CD4-positive, alpha-beta T cell treated with Interleukin-17A for 1 hour (primary cell): ENCODE data around the gene GPAT3.
A peak's percentile ranks its signal among the peaks of the same experiment; 100 is the strongest.
"Not testable (repeated sequence)": the region's sequence is repeated elsewhere in the genome, so short reads cannot be mapped to it uniquely, and the experiment has no call there.

ENCODE experiments used
- DNase-seq: peaks from one replicate; pipeline ENCODE4 v3.0.0-alpha.2; 2020

The GPAT3 gene

GRCh38 chr4:83605744-83606172 is 69.8 kb downstream of the GPAT3 start:
- no peak for DNase-seq

- no peak for DNase-seq
Observed at GRCh38 chr4:83606460-83606859, 70.6 kb downstream of the GPAT3 start.

GRCh38 chr4:83606898-83607297 is 71.0 kb downstream of the GPAT3 start:
- DNase-seq: no peak

- no peak for DNase-seq
Observed at GRCh38 chr4:83609365-83609764, 73.5 kb downstream of the GPAT3 start.

- DNase-seq: no peak
Observed at GRCh38 chr4:83610729-83611128, 74.8 kb downstream of the GPAT3 start.

GRCh38 chr4:83613023-83613422 is 77.1 kb downstream of the GPAT3 start:
- no peak for DNase-seq

GRCh38 chr4:83613994-83614393 is 78.1 kb downstream of the GPAT3 start:
- DNase-seq: no peak

GRCh38 chr4:83616252-83616651 is 80.3 kb downstream of the GPAT3 start:
- no peak for DNase-seq

GRCh38 chr4:83617371-83618035 is 81.6 kb downstream of the GPAT3 start:
- no peak for DNase-seq

- DNase-seq: no peak
Observed at GRCh38 chr4:83618431-83618830, 82.5 kb downstream of the GPAT3 start.

GRCh38 chr4:83618991-83619645 is 83.2 kb downstream of the GPAT3 start:
- no peak for DNase-seq

- not testable (repeated sequence) for DNase-seq
Observed at GRCh38 chr4:83622127-83622526, 86.2 kb downstream of the GPAT3 start.

- no peak for DNase-seq
Observed at GRCh38 chr4:83625821-83626220, 89.9 kb downstream of the GPAT3 start.

- DNase-seq: no peak
Observed at GRCh38 chr4:83626245-83626836, 90.4 kb downstream of the GPAT3 start.

- peak; percentile 23 for DNase-seq
Observed at GRCh38 chr4:83629945-83630721, 94.2 kb downstream of the GPAT3 start.

GRCh38 chr4:83631066-83631465 is 95.2 kb downstream of the GPAT3 start:
- no peak for DNase-seq

GRCh38 chr4:83636930-83637329 is 101.0 kb downstream of the GPAT3 start:
- no peak for DNase-seq

GRCh38 chr4:83639849-83640493 is 104.1 kb downstream of the GPAT3 start:
- DNase-seq: peak; percentile 72

GRCh38 chr4:83643036-83643435 is 107.1 kb downstream of the GPAT3 start:
- no peak for DNase-seq

GRCh38 chr4:83644677-83645659 is 109.1 kb downstream of the GPAT3 start:
- peak; percentile 57 for DNase-seq

- DNase-seq: no peak
Observed at GRCh38 chr4:83646538-83647239, 110.8 kb downstream of the GPAT3 start.
